Measurements from ENCODE around the gene SEC11A.

The SEC11A gene

GRCh38 chr15:84634228-84634837 lies 81.6 kb downstream of the SEC11A start:
- no peak for DNase-seq

GRCh38 chr15:84633311-84634227 lies 82.4 kb downstream of the SEC11A start:
- peak; percentile 60 for DNase-seq

- DNase-seq: no peak
Measured at GRCh38 chr15:84631706-84632272, 84.2 kb downstream of the SEC11A start.

GRCh38 chr15:84629033-84629432 lies 86.9 kb downstream of the SEC11A start:
- DNase-seq: no peak

GRCh38 chr15:84625123-84625522 lies 90.8 kb downstream of the SEC11A start:
- DNase-seq: no peak

GRCh38 chr15:84624359-84624758 lies 91.6 kb downstream of the SEC11A start:
- DNase-seq: no peak

- no peak for DNase-seq
Measured at GRCh38 chr15:84621358-84621979, 94.5 kb downstream of the SEC11A start.

GRCh38 chr15:84620626-84621025 lies 95.3 kb downstream of the SEC11A start:
- no peak for DNase-seq
